Measurements from ENCODE around the gene SAA1. TPM values are rescaled to one million over a fixed set of nuclear protein-coding genes. Genes with fewer than 3 reads are reported as not detected.
A peak's percentile ranks its signal among the peaks of the same experiment; 100 is the strongest.

Gene SAA1
- total RNA-seq, 2 experiments from 2014 or later, result not detected

DNA sequence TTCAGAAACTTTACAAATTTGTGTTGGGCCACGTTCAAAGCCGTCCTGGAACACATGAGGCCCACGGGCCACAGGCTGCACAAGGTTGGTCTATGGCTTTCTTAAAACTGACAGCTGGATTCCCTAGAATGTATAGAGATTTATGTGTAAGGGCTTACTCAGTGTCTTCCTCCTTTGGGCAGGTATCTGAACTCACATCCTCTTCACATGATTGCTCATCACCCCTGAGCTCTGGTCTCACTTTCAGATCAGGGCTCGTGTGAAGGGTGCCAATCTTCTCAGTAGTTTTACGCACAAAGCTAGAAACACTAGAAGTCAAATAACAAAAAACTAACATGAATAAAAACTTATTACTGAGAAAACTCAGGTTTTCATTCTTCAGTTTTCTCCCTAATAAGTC, 28.8 kb downstream of the SAA1 start:
- CTCF ChIA-PET, result interaction anchor here (0.5 to 1.8 kb wide), 4 partner anchors 51 to 468 kb away, joined by 3 to 11 read pairs (median 3); no protein-coding TSS in a partner anchor
- DNase-seq, result peak; percentile 19
- Mint-ChIP-seq H3K27ac (no peak overlapping the region), H3K4me3 (no peak overlapping the region), H3K4me1 (ENCODE audit: low read depth) (peaks cover 17% of the 10 kb centered on the region), H3K36me3 (peaks cover 65% of the 10 kb centered on the region), H3K27me3 (no peaks in the 10 kb centered on the region), H3K9me3 (no peaks in the 10 kb centered on the region)
- intact Hi-C loops (cut with micrococcal nuclease), result no loop called here
- POLR2A ChIA-PET, result interaction anchor here (0.7 to 1.4 kb wide), 2 partner anchors 27 to 88 kb away, joined by 4 read pairs; partner anchors contain the start of genes GTF2H1 and HPS5

DNA sequence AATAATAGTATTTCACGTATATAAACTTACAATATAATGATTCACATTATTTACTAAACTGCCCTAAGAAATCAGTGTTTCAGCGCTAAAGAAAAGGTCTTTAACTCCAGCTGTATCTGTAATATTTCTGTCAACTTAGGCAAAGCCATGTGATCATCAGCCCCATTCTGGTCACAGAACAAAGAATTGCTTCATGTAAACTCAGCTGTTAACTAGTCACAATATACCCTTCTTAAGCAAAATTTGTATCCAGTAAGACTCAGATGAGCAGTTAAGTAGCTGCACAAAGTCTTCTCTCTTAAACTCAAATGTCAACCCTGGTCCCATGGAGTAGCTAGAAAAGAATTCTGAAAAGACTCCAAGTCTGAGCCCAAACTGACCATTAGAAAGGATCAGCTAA, 29.3 kb downstream of the SAA1 start:
- H3K27ac Mint-ChIP-seq, result no peak overlapping the region
- intact Hi-C loops (cut with micrococcal nuclease), result no loop called here
- H3K36me3 Mint-ChIP-seq, result peaks cover 63% of the 10 kb centered on the region
- ChIA-PET CTCF (interaction anchor here (0.5 to 1.8 kb wide), 3 partner anchors 51 to 449 kb away, joined by 3 to 11 read pairs (median 3); no protein-coding TSS in a partner anchor), POLR2A (interaction anchor here (0.7 to 1.4 kb wide), 2 partner anchors 27 to 88 kb away, joined by 4 read pairs; partner anchors contain the start of genes GTF2H1 and HPS5)
- H3K4me3 Mint-ChIP-seq, result no peak overlapping the region
- H3K9me3 Mint-ChIP-seq, result no peaks in the 10 kb centered on the region
- no peaks in the 10 kb centered on the region for H3K27me3 Mint-ChIP-seq
- no peak for DNase-seq
- H3K4me1 Mint-ChIP-seq (ENCODE audit: low read depth), result peaks cover 17% of the 10 kb centered on the region

DNA sequence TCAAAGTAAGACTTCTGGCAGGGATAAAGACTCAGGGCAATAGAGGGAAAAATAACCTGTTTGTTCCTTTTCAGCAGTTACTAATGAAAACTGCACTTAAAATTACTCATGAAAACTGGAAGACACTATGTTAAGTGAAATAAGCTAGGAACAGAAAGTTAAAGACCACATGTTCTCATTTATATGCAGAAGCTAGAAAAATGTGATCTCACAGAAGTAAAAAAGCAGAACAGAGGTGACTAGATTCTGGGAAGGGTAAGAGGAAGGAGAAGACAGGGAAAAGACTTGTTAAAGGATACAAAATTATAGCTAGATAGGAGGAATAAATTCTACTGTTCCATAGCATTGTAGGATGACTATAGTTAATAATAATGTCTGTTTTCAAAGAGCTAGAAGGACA, 33.7 kb downstream of the SAA1 start:
- H3K9me3 Mint-ChIP-seq, result no peaks in the 10 kb centered on the region
- intact Hi-C loops (cut with micrococcal nuclease), result no loop called here
- CTCF ChIA-PET, result interaction anchor here (1.0 to 1.3 kb wide), 2 partner anchors 56 to 185 kb away, joined by 4 read pairs; no protein-coding TSS in a partner anchor
- POLR2A ChIA-PET, result no interaction called here
- H3K36me3 Mint-ChIP-seq, result peaks cover 52% of the 10 kb centered on the region
- no peak overlapping the region for H3K4me3 Mint-ChIP-seq
- peaks cover 12% of the 10 kb centered on the region for H3K4me1 Mint-ChIP-seq (ENCODE audit: low read depth)
- H3K27me3 Mint-ChIP-seq, result no peaks in the 10 kb centered on the region
- H3K27ac Mint-ChIP-seq, result no peak overlapping the region
- no peak for DNase-seq

DNA sequence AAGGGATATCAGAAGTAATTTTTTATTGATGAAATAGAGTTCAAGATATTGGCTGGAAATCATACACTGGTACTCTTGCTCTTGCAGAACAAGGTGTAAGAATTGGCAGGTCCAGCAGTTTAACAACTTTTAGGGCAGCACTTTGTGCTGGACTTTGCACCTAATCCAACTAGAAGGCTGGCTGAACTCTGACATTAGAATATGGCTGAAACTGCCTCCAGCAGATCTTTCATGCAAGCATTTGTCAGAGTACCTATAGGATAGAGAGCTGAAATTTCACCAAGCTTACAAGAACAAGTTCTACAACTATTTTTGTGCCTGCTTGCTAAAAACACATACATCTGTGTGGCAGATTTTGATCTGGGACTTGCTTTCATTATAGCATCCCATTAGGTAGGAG, 38.7 kb downstream of the SAA1 start:
- no peak for DNase-seq
- ChIA-PET CTCF (no interaction called here), POLR2A (no interaction called here)
- Mint-ChIP-seq H3K4me1 (ENCODE audit: low read depth) (no peaks in the 10 kb centered on the region), H3K27ac (no peak overlapping the region), H3K36me3 (peaks cover 44% of the 10 kb centered on the region), H3K27me3 (no peaks in the 10 kb centered on the region), H3K4me3 (no peak overlapping the region), H3K9me3 (no peaks in the 10 kb centered on the region)
- intact Hi-C loops (cut with micrococcal nuclease), result no loop called here

DNA sequence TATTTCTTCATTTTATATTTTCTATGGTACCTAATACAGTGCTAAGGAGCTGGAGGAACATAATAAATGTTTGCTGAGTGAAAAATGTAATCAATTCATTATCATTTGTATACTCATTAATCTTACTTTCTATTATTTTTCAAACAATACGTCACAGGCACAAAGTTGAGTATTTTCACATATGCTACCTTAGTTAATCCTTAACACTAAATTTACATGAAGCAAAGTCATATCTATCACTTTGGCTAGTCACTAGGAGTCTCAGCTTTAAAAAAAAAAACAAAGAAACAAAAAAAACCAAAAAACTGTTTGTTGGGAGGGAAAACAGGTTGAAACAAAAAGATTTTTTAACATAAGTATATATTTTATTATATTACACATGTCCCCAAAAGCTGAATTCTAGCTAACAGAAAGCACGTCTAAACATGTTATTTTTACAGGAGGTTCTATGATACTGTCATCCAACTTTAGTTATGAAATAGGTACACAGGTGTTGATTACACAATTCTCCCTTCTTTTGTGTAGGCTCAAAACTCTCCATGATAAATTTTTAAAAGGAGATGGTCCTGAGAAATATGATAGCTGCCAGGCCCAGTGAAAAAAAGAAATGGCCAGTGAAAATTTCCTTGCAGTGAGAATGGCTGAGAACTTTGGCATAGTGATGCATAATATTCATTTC, 41.5 kb downstream of the SAA1 start:
- Mint-ChIP-seq H3K27me3 (no peaks in the 10 kb centered on the region), H3K4me3 (no peak overlapping the region), H3K9me3 (no peaks in the 10 kb centered on the region), H3K4me1 (ENCODE audit: low read depth) (peaks cover 4% of the 10 kb centered on the region), H3K36me3 (peaks cover 47% of the 10 kb centered on the region), H3K27ac (no peak overlapping the region)
- intact Hi-C loops (cut with micrococcal nuclease), result no loop called here
- DNase-seq, result no peak
- POLR2A ChIA-PET, result interaction anchor here (1.0 kb wide), 1 partner anchor 14 kb away, joined by 5 read pairs; the partner anchor contains the start of genes GTF2H1 and HPS5
- CTCF ChIA-PET, result interaction anchor here (1.0 to 1.4 kb wide), 2 partner anchors 40 to 64 kb away, joined by 3 to 4 read pairs; no protein-coding TSS in a partner anchor

DNA sequence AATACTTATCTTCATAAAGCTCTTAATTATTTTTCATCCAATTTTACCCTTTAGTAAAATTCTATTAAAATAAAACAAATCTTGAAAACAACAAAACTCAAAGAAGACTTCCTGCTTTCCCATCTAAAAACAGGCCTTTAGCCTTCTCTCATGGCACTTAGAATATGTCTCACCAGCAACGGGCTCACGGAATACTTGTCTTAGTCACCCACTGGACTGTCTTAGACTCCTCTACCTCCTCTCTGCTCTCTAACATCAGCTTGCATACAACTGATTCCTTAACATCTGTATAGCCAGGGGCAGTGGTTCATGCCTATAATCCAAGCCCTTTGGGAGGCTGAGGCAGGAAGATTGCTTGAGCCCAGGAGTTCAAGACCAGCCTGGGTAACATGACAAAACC, 42.2 kb downstream of the SAA1 start:
- CTCF ChIA-PET, result interaction anchor here (1.0 to 1.4 kb wide), 2 partner anchors 40 to 65 kb away, joined by 3 to 4 read pairs; no protein-coding TSS in a partner anchor
- Mint-ChIP-seq H3K36me3 (peaks cover 44% of the 10 kb centered on the region), H3K27me3 (no peaks in the 10 kb centered on the region), H3K4me1 (ENCODE audit: low read depth) (peaks cover 11% of the 10 kb centered on the region), H3K9me3 (no peaks in the 10 kb centered on the region), H3K4me3 (no peak overlapping the region), H3K27ac (no peak overlapping the region)
- POLR2A ChIA-PET, result interaction anchor here (1.0 kb wide), 1 partner anchor 14 kb away, joined by 5 read pairs; the partner anchor contains the start of genes GTF2H1 and HPS5
- DNase-seq, result no peak
- intact Hi-C loops (cut with micrococcal nuclease), result no loop called here

DNA sequence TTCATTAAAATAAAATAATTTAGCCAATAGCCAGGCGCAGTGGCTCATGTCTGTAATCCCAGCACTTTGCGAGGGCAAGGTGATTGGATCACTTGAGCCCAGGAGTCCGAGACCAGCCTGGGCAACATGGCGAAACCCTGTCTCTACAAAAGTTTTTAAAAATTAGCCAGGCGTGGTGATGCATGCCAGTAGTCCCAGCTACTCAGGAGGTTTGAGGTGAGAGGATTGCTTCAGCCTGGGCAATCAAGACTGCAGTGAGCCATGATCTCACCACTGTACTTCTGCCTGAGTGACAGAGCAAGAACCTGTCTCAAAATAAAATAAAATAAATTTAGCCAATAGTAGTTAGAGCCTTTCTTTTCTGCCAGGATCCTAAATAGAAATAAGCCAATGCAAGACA, 43.6 kb downstream of the SAA1 start:
- CTCF ChIA-PET, result no interaction called here
- intact Hi-C loops (cut with micrococcal nuclease), result no loop called here
- peaks cover 36% of the 10 kb centered on the region for H3K36me3 Mint-ChIP-seq
- H3K4me3 Mint-ChIP-seq, result no peak overlapping the region
- peaks cover 16% of the 10 kb centered on the region for H3K4me1 Mint-ChIP-seq (ENCODE audit: low read depth)
- H3K9me3 Mint-ChIP-seq, result no peaks in the 10 kb centered on the region
- POLR2A ChIA-PET, result no interaction called here
- no peaks in the 10 kb centered on the region for H3K27me3 Mint-ChIP-seq
- no peak overlapping the region for H3K27ac Mint-ChIP-seq
- no peak for DNase-seq

DNA sequence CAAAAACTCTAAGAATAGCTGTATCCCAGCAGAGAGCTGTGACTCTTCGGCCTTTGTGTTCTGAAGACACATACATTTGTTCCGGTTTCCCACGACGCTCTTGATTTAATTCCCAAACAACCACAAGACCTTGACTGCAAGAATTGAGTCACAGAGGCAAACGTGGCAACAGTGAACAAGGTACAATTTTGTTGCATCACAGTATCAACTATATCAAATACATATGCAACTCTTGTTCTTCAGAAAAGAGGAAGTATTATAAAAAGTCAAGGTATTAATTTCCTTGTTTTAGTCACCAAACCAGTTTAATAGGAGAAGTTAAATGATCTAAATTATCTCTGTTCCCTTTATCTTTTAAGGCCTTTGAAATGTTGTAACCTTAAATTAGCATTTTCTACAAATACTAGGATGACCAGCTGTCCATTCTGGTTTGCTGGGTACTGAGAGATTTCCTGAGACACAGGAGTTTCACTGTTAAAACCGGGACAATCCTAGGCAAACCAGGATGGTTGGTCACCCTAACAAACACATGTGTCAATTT, 44.8 kb downstream of the SAA1 start:
- Mint-ChIP-seq H3K27ac (no peak overlapping the region), H3K27me3 (no peaks in the 10 kb centered on the region), H3K9me3 (no peaks in the 10 kb centered on the region), H3K4me3 (no peak overlapping the region), H3K4me1 (ENCODE audit: low read depth) (peaks cover 20% of the 10 kb centered on the region), H3K36me3 (peaks cover 34% of the 10 kb centered on the region)
- DNase-seq, result no peak
- ChIA-PET POLR2A (interaction anchor here (0.7 to 1.4 kb wide), 2 partner anchors 9 to 73 kb away, joined by 3 to 4 read pairs; no protein-coding TSS in a partner anchor), CTCF (interaction anchor here (0.9 kb wide), 1 partner anchor 67 kb away, joined by 3 read pairs; no protein-coding TSS in a partner anchor)
- intact Hi-C loops (cut with micrococcal nuclease), result no loop called here

DNA sequence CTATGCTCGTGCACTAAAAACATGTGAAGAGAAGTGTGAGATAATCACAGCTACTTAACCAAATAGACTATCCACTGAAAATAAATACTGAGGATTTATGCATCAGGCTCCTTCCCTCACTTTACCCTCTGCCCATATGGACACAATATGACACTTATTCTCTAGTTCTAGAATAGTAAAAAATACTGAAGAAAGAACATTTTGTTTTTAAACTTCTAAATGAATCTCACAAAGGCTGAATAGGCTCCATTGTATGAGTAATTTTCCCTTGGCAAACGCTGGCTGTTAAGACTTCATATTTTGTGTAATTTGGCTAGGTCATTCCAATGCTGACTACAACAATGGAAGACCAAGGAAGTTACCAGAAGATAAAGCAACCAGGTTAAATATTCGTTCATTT, 45.9 kb downstream of the SAA1 start:
- peaks cover 20% of the 10 kb centered on the region for H3K4me1 Mint-ChIP-seq (ENCODE audit: low read depth)
- DNase-seq, result no peak
- intact Hi-C loops (cut with micrococcal nuclease), result no loop called here
- no peaks in the 10 kb centered on the region for H3K27me3 Mint-ChIP-seq
- no peak overlapping the region for H3K27ac Mint-ChIP-seq
- H3K4me3 Mint-ChIP-seq, result no peak overlapping the region
- H3K9me3 Mint-ChIP-seq, result no peaks in the 10 kb centered on the region
- ChIA-PET POLR2A (interaction anchor here (1.4 kb wide), 1 partner anchor 72 kb away, joined by 3 read pairs; no protein-coding TSS in a partner anchor), CTCF (interaction anchor here (0.9 to 1.2 kb wide), 1 partner anchor 68 kb away, joined by 3 to 4 read pairs; no protein-coding TSS in a partner anchor)
- peaks cover 25% of the 10 kb centered on the region for H3K36me3 Mint-ChIP-seq

DNA sequence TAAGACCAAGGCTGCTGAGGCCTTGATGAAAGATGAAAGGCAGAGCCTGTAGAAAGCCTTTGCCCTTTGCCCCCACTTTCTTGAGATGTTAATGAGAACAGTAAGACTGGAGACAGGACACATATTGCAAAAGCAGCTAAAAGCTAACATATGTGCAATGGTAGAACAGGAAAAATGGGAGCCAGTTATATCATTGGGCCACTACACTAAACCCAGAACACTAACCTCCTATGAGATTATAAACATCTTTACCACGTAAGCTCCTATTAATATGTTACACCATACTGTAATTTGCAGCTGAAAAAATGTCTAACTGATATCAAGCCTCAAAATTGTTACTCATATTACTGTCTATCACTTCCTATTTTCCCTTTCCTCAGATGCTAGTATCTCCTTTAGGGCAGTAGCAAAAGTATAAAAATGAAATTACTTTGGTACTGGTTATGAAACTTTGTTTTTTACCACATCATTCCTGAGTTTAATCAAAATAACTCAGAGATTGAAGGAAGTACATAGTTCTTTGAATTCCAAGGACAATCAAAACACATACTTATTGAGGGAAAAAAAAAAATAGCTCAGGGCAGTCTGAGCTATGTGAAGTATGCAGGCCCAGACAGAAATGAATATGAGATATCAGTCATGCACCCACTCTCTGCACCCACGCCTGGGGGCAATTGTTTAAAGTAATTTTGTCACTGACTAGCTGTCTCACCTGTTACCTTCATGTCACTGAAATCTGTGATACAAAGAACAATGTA, 46.8 kb downstream of the SAA1 start:
- H3K27me3 Mint-ChIP-seq, result no peaks in the 10 kb centered on the region
- H3K4me1 Mint-ChIP-seq (ENCODE audit: low read depth), result peaks cover 22% of the 10 kb centered on the region
- no peak for DNase-seq
- no peak overlapping the region for H3K4me3 Mint-ChIP-seq
- ChIA-PET POLR2A (no interaction called here), CTCF (interaction anchor here (0.7 to 1.2 kb wide), 2 partner anchors 9 to 69 kb away, joined by 3 to 4 read pairs; no protein-coding TSS in a partner anchor)
- H3K27ac Mint-ChIP-seq, result peak overlapping the region; percentile 18
- no peaks in the 10 kb centered on the region for H3K9me3 Mint-ChIP-seq
- intact Hi-C loops (cut with micrococcal nuclease), result no loop called here
- peaks cover 28% of the 10 kb centered on the region for H3K36me3 Mint-ChIP-seq

DNA sequence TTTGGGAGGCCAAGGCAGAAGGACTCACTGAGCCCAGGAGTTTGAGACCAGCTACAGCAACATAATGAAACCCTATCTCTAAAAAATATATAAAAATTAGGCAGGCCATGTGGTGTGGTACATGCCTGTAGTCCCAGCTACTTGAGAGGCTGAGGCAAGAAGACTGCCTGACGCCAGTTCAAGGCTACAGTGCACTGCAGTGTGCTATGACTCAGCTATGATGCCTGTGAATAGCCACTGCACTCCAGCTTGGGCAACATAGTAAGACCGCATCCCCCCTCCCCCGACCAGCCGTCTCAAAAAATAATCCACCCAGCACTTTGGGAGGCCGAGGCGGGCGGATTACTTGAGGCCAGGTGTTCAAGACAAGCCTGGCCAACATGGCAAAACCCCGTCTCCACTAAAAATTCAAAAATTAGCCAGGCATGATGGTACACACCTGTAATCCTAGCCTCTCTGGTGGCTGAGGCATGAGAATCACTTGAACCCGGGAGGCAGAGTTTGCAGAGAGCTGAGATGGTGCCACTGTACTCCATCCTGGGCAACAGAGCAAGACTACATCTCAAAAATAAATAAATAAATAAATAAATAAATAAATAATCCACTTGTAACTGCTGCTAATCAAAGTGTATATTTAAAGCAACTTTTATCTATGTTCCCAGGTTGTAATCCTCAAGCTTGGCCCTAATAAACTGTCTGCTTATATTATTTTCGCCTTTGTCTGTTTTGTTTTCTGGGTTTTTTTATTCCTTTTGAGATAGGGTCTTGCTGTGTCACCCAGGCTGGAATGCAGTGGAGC, 48.1 kb downstream of the SAA1 start:
- Mint-ChIP-seq H3K9me3 (no peaks in the 10 kb centered on the region), H3K36me3 (peaks cover 21% of the 10 kb centered on the region), H3K4me3 (no peak overlapping the region), H3K27ac (no peak overlapping the region), H3K27me3 (no peaks in the 10 kb centered on the region), H3K4me1 (ENCODE audit: low read depth) (peaks cover 32% of the 10 kb centered on the region)
- intact Hi-C loops (cut with micrococcal nuclease), result no loop called here
- ChIA-PET POLR2A (interaction anchor here (2.1 kb wide), 1 partner anchor 82 kb away, joined by 6 read pairs; no protein-coding TSS in a partner anchor), CTCF (interaction anchor here (0.8 to 1.7 kb wide), 2 partner anchors 70 to 409 kb away, joined by 3 to 6 read pairs; no protein-coding TSS in a partner anchor)
- no peak for DNase-seq
